Activated naive CD8-positive, alpha-beta T cell (primary cell): ENCODE data around the gene PLPP3.

Experiments used
- H3K27ac Mint-ChIP-seq: one replicate; pipeline ENCODE4 v1.8.0; 2021; ENCODE audit warnings: mixed read lengths
- H3K27me3 Mint-ChIP-seq: one replicate; pipeline ENCODE4 v1.8.0; 2021; ENCODE audit warnings: mixed read lengths
- H3K36me3 Mint-ChIP-seq: one replicate; pipeline ENCODE4 v1.8.0; 2021; ENCODE audit warnings: mixed read lengths
- H3K4me1 Mint-ChIP-seq: one replicate; pipeline ENCODE4 v1.8.0; 2021; ENCODE audit warnings: low read depth, mixed read lengths
- H3K4me3 Mint-ChIP-seq: one replicate; pipeline ENCODE4 v1.8.0; 2021; ENCODE audit warnings: mild to moderate bottlenecking, mixed read lengths
- H3K9me3 Mint-ChIP-seq: one replicate; pipeline ENCODE4 v1.8.0; 2021; ENCODE audit warnings: low read depth, mixed read lengths

The PLPP3 gene

DNA sequence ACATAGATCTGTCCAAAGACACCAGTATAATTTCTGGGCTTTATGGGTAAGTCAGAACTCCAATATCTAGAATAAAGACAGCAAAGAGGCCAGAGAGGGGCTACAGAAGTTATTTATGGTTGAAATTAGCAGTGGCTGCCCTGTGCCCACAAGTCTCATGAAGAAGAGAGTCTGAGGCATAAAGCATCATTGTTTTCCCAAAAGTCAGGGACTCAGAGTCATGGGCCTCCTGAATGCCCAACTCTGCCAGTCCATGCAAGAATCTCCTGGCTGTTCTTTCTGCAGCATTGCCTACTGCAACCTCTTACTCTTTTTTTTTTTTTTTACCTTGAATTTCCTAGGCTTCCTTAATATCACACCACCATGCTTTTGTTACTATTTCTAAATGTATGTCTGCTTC, 49.6 kb downstream of the PLPP3 start:
- Mint-ChIP-seq H3K4me1 (no peaks in the 10 kb centered on the region), H3K27me3 (peaks cover 1% of the 10 kb centered on the region), H3K4me3 (no peak overlapping the region), H3K36me3 (no peaks in the 10 kb centered on the region), H3K9me3 (no peaks in the 10 kb centered on the region), H3K27ac (no peak overlapping the region)

DNA sequence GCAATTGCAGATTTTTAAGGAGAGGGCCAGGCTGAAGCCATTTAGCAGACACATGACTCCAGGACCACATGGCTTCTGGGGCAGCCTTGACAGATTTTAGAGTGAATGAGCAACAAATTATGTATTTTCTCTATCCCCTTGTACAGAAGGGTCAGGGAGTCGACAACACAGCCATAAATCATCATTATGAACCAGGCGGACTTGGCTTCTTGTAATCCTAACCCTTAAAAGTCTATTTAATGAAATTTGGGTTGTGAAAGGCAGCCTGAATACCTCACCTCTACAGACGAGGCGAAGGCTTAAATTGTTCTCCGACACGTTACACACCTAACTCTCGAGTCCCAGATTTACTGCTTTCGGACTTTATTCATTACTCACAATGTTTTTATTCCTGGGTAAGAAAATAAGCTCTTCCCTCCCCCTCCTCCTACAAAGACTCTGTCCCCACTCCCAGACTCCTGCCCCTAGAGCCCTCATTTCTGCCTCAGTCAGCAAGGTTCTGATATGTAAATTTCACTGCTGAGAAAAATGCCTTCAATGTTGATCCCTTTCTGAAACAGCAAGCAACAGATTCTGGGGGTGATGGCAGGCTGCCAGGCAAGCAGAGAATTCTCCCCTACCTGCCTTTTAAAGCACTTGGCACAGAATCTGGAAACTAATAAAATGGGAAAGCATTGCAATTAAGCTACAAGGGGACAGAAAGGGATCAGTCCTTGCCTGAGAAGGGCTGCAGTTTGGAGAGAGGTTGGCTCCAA, 51.6 kb downstream of the PLPP3 start:
- Mint-ChIP-seq H3K27me3 (no peaks in the 10 kb centered on the region), H3K36me3 (no peaks in the 10 kb centered on the region), H3K4me1 (no peaks in the 10 kb centered on the region), H3K9me3 (no peaks in the 10 kb centered on the region), H3K27ac (no peak overlapping the region), H3K4me3 (no peak overlapping the region)

DNA sequence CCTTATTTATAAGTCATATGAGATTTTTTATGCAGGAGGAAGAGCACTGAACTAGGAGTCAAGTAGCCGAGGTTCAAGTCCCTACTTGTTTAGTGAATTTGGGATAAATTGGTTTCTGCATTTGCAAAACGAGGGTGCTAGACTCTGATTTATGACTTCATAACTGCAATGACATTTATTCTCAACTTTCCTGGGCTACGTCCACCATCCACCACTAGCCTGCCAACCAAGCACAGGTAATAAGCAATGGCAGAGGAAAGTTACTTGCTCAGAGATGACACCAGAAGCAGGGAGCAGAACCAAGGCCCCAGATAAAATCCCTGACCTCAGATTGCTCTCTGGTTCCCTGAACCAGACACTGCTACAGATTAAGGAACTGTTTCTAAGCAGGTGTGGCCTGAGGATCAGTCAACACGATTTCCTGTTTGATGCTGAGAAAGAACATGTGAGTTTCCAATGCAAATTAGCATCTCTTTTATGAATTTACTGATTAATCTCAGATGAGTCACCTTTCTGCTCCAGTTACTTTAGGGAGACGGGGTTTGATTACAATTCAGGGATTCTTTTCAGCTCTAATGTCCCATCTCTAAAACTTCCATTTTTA, 52.7 kb downstream of the PLPP3 start:
- Mint-ChIP-seq H3K4me3 (no peak overlapping the region), H3K27me3 (no peaks in the 10 kb centered on the region), H3K36me3 (no peaks in the 10 kb centered on the region), H3K27ac (no peak overlapping the region), H3K9me3 (no peaks in the 10 kb centered on the region), H3K4me1 (no peaks in the 10 kb centered on the region)

DNA sequence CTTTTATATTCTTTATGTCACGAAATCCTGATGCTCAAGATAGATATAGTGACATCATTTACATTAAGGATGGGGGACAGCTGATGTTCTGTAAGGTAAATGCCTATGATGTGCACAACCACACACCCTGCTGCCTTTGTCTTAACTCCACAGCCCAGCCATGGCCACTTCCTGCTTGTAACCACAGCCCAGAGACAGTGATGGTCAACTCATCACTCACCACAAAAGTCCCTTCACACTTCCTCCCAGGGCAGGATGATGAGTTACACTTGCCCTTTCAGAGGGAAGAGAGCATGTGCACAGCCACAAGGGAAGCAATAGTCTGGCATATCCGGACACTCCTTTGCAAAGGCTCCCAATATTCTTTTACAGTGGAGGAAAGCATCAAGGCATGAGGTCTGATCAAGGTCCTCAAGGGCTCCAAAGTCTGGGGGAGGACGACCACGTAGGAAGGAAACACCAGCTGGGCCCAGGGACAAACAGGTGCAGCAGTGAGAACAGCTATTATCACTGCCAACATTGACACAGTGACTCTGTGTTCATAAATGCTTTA, 53.8 kb downstream of the PLPP3 start:
- H3K4me1 Mint-ChIP-seq = no peaks in the 10 kb centered on the region
- no peaks in the 10 kb centered on the region for H3K9me3 Mint-ChIP-seq
- no peak overlapping the region for H3K27ac Mint-ChIP-seq
- H3K36me3 Mint-ChIP-seq = no peaks in the 10 kb centered on the region
- no peaks in the 10 kb centered on the region for H3K27me3 Mint-ChIP-seq
- H3K4me3 Mint-ChIP-seq = no peak overlapping the region

DNA sequence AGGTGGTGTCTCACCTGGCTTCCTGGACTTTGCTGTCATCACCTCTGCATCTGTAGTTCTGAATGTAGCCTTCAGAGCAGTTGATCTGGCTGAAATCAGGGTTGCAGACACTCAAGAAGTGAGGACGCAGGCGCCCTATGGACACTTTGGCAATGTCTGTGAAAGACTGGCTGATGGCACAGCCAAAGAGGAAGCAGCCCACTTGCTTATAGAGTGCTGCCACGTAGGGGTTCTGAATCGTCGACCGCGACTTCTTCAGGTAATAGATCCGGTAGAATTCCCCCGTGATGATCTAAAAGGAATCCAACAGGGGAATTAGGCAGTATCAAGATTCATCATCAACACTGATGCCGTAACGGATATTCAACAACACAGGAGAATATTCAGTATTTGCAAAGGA, 55.1 kb downstream of the PLPP3 start:
- no peaks in the 10 kb centered on the region for H3K27me3 Mint-ChIP-seq
- no peaks in the 10 kb centered on the region for H3K4me1 Mint-ChIP-seq
- H3K36me3 Mint-ChIP-seq = no peaks in the 10 kb centered on the region
- no peaks in the 10 kb centered on the region for H3K9me3 Mint-ChIP-seq
- no peak overlapping the region for H3K27ac Mint-ChIP-seq
- no peak overlapping the region for H3K4me3 Mint-ChIP-seq

DNA sequence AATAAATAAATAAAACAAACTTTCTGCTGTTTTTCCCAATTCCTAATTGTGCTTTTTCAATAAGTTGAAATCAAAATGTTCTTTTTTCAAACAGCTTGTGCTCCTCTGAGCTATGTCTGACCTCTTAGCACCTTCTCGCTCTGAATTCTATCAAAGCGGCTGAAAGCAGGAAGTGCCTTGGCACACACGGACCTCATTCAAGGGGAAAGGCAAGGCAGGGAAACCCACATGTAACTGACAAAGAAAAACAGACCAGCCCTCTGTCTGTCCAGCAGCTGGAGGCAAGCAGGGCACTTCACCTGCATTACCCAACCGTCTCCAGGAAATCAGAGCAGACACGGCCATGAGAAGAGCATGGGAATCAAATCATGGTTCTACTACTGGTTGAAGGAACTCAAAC, 56.7 kb downstream of the PLPP3 start:
- Mint-ChIP-seq H3K9me3 (no peaks in the 10 kb centered on the region), H3K4me3 (no peak overlapping the region), H3K4me1 (no peaks in the 10 kb centered on the region), H3K27ac (no peak overlapping the region), H3K27me3 (no peaks in the 10 kb centered on the region), H3K36me3 (no peaks in the 10 kb centered on the region)

DNA sequence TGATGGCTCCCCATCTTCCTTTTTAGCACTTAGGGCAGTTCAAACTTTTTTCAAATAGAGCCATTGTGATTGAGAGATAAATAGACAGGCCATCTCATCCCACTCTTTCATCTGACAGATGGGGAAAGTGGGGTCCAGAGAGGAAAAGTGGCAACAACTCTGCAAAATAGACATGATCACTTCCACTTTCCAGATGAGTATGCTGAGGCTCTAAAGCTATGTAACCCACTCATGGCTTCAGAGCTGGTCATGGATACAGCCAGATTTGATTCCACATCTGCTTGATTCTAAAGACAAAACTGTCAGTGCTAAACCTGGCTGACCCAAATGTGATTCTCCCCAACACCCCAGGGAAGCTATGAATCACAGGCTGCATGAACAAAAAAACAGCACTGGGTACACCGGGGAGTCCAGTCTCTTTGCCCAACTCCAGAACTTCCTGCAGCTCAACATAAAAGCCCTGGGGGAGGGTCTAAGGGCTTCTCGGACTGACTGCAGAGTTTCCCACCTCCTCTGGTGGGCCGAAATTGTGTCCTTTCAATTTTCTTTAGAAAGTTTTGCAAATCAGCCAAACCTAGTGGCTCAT, 59.3 kb downstream of the PLPP3 start:
- Mint-ChIP-seq H3K4me3 (no peak overlapping the region), H3K36me3 (no peaks in the 10 kb centered on the region), H3K27me3 (no peaks in the 10 kb centered on the region), H3K4me1 (no peaks in the 10 kb centered on the region), H3K9me3 (no peaks in the 10 kb centered on the region), H3K27ac (no peak overlapping the region)

DNA sequence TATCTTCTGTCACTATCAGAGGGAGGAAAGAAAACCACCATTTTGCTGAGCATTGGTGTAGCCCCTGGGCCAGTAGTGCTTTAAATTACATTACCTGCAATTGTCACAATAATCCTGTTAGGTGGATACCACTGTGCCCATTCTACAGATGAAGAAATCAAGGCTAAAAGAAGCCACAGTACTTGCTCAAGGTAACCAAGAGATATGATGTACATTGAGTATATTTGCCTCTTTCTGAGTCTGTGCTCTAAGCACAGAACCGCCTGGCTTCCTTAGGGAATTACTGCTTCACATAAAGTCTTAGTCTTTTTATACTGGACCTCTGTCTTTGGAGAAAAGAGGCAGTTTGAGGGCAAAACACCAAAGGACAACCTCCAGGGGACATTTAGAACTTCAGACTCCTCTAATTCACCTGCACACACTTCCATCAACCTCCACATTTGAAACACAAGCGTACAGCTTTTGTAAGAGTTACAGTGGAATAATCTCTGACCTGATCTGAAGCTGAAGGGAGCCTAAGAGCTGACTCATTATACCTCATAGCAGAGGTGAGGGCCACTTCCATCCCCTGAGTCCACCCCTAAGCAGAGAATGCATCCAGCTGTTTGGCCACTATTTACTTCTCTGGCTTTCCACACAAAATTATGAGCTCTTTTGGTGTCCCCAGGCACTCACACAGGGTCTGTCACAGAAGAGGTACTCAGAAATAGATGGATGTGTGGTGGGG, 61.8 kb downstream of the PLPP3 start:
- Mint-ChIP-seq H3K4me1 (no peaks in the 10 kb centered on the region), H3K27me3 (no peaks in the 10 kb centered on the region), H3K36me3 (no peaks in the 10 kb centered on the region), H3K9me3 (no peaks in the 10 kb centered on the region), H3K27ac (no peak overlapping the region), H3K4me3 (no peak overlapping the region)

DNA sequence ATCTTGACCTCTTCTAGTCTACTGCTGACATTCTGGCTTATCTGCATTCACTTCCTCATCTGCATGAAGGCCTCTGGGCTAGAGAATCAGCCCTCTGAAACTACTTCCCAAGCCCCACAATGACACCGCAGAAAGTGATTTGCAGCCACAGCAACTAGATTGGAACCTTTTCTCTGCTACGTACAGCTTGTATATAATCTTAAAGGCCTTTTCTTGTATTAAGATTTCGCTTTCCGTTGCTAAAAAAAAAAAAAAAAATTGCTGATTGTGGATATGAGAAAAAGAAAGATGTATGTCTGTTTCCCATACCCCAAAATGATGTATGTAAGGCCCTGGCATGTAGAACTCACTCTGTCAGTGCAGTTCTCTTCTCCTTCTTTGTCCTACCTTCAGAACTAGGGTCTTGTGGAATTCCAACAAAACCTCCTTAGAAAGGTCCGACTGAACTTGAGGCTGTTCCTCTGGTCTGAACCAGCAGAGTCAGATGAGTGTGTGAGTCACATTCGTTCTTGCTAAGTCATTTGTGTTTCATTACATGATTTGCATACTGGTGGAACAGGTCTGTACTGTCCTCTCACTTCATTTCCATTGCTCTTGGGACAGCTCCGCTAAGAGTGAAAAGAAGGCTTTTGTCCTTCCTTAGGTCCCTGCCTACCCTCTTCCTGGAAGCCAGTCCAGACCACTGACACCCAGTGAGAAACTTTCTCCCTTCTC, 62.7 kb downstream of the PLPP3 start:
- Mint-ChIP-seq H3K9me3 (no peaks in the 10 kb centered on the region), H3K27me3 (no peaks in the 10 kb centered on the region), H3K4me1 (no peaks in the 10 kb centered on the region), H3K36me3 (no peaks in the 10 kb centered on the region), H3K27ac (no peak overlapping the region), H3K4me3 (no peak overlapping the region)

DNA sequence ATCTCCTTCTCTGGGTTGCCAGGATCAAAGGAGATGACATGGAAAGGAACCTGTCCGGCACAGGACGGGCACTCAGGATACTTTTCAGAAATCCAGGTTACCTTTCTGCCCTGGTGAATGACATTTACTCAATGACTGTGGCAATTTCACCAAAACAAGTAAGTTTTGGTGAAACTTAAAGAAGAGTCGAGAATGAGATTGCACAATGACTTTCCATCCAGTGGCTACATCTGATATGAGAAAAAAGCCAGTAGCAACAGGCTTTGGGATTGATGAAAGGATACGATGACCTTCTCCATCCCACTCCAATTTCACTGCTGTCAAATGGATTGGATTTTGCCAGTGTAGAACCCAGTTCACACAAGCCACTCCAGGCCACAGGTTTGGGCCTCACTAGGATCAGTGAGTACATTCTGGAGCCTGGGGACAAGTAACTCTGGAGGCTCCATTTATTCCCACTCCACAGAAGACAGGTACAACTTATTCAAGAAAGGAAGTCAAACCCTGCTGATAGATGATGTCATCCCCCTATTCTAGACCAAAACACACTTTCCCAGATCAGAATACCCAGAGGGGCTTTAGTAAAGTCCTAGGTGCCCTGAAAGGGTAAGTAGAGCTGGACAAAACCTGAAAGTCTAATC, 63.3 kb downstream of the PLPP3 start:
- Mint-ChIP-seq H3K4me3 (no peak overlapping the region), H3K36me3 (no peaks in the 10 kb centered on the region), H3K4me1 (no peaks in the 10 kb centered on the region), H3K27ac (no peak overlapping the region), H3K9me3 (no peaks in the 10 kb centered on the region), H3K27me3 (no peaks in the 10 kb centered on the region)

DNA sequence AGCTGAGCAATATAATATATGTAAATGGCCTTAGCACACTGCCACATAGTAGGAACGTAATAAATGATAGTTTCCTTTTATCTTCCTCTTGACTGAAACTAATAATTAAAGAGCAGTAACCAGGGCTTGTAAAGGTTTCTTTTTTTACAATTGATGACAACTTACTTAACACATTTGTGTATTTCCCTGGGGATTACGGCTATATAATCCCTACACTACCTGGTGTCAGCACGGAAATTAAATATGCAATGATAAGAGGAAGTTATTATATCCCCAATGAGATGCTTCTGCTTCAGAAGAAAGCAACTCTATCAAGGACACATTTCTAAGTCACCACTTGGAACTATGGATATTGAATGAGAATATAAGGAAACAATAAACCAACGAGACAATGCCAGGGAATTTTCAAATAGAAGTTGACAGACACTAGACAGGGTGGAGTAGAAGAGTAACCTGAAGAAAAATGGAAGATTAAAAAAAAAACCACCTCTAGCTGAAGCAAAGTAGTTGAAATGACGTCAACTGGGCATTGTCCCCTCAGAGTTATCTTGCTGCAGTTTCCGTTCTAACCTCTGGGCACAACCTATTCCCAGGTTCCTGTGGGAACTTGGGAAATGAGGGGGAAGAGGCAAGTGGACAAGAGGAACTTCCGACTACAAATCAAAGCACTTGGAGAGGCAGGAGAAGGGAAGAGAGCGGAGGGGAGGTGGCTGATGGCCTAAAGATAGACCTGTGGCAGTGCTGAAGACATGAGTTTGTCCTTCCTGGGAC, 66.5 kb downstream of the PLPP3 start:
- H3K27ac Mint-ChIP-seq = no peak overlapping the region
- no peaks in the 10 kb centered on the region for H3K4me1 Mint-ChIP-seq
- no peaks in the 10 kb centered on the region for H3K36me3 Mint-ChIP-seq
- H3K4me3 Mint-ChIP-seq = no peak overlapping the region
- H3K27me3 Mint-ChIP-seq = no peaks in the 10 kb centered on the region
- no peaks in the 10 kb centered on the region for H3K9me3 Mint-ChIP-seq

DNA sequence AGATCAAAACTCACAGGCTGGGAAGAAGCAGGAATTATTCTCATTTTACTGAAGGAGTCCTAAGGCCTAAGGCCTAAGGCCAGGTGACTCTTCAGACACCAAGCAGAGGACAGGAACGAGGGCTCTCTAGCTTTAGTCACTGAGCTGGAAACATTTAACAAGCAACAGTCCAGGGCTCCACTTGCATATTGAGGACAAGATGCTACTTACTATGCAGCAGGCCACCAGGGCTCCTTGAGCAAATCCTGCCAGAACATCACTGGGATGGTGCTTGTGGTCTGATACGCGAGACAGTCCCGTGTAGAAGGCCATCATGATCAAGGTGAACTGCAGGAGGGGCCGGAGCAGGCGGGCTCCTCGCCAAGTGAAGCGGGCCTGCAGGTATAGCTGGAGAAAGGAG, 67.6 kb downstream of the PLPP3 start:
- H3K9me3 Mint-ChIP-seq = no peaks in the 10 kb centered on the region
- no peaks in the 10 kb centered on the region for H3K36me3 Mint-ChIP-seq
- no peak overlapping the region for H3K4me3 Mint-ChIP-seq
- H3K27me3 Mint-ChIP-seq = no peaks in the 10 kb centered on the region
- H3K27ac Mint-ChIP-seq = no peak overlapping the region
- no peaks in the 10 kb centered on the region for H3K4me1 Mint-ChIP-seq

DNA sequence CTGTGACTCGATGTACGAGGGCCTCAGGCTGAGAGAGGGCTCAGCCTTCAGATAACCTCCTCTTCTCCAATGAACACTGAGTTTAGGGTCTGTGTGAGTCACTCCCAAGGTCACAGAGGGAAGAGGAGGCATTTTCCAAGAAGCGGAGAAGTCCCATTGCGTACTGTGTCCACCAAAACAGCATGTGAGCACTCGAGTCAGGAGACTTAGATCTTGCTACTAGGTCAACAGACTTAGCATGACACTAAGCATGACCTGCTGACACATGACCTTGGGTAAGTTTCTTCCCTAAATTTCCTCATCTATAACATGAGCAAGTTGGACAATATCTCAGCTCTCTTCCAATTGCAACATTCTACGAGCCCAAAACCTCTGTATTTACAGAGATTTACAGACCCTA, 68.0 kb downstream of the PLPP3 start:
- H3K36me3 Mint-ChIP-seq = no peaks in the 10 kb centered on the region
- H3K27me3 Mint-ChIP-seq = no peaks in the 10 kb centered on the region
- no peaks in the 10 kb centered on the region for H3K9me3 Mint-ChIP-seq
- H3K27ac Mint-ChIP-seq = no peak overlapping the region
- H3K4me3 Mint-ChIP-seq = no peak overlapping the region
- no peaks in the 10 kb centered on the region for H3K4me1 Mint-ChIP-seq

DNA sequence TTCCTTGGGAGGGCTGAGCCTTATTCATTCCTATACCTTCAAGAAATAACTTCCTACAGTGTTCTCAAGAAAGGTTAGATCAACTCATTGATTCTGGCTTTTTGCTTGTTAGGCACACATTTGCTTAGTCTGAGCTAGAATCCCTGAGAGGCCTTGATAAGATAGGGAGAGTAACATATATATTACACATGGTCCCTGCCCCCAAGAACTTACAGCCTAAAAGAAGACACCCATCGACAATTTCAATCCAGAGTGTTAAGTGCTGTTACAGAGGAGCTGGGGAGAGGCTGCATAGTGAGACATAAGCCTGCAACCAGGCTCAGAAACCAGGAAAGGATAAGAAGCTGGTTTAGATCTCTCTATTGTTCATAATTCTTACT, 68.7 kb downstream of the PLPP3 start:
- Mint-ChIP-seq H3K27ac (no peak overlapping the region), H3K4me1 (no peaks in the 10 kb centered on the region), H3K36me3 (no peaks in the 10 kb centered on the region), H3K9me3 (no peaks in the 10 kb centered on the region), H3K4me3 (no peak overlapping the region), H3K27me3 (no peaks in the 10 kb centered on the region)
